Measurements from ENCODE around the gene SYT17.

SYT17 gene

GRCh38 chr16:19218581-19218980, 50.5 kb downstream of the SYT17 start:
- DNase-seq (ENCODE audit: low read depth), result no peak

GRCh38 chr16:19219836-19220235, 51.8 kb downstream of the SYT17 start:
- no peak for DNase-seq (ENCODE audit: low read depth)

GRCh38 chr16:19223235-19224170, 55.5 kb downstream of the SYT17 start:
- no peak for DNase-seq (ENCODE audit: low read depth)

GRCh38 chr16:19225651-19226050, 57.6 kb downstream of the SYT17 start:
- DNase-seq (ENCODE audit: low read depth), result no peak

- no peak for DNase-seq (ENCODE audit: low read depth)
Measured at GRCh38 chr16:19227643-19228042, 59.6 kb downstream of the SYT17 start.

- DNase-seq (ENCODE audit: low read depth), result no peak
Measured at GRCh38 chr16:19228052-19228451, 60.0 kb downstream of the SYT17 start.

- no peak for DNase-seq (ENCODE audit: low read depth)
Measured at GRCh38 chr16:19228575-19228974, 60.5 kb downstream of the SYT17 start.

- no peak for DNase-seq (ENCODE audit: low read depth)
Measured at GRCh38 chr16:19230575-19230974, 62.5 kb downstream of the SYT17 start.

- no peak for DNase-seq (ENCODE audit: low read depth)
Measured at GRCh38 chr16:19231881-19232280, 63.8 kb downstream of the SYT17 start.

- DNase-seq (ENCODE audit: low read depth), result no peak
Measured at GRCh38 chr16:19232988-19233387, 64.9 kb downstream of the SYT17 start.

- no peak for DNase-seq (ENCODE audit: low read depth)
Measured at GRCh38 chr16:19235478-19235877, 67.4 kb downstream of the SYT17 start.

- DNase-seq (ENCODE audit: low read depth), result no peak
Measured at GRCh38 chr16:19235886-19236285, 67.8 kb downstream of the SYT17 start.

- no peak for DNase-seq (ENCODE audit: low read depth)
Measured at GRCh38 chr16:19236561-19237209, 68.6 kb downstream of the SYT17 start.

GRCh38 chr16:19238406-19238805, 70.4 kb downstream of the SYT17 start:
- no peak for DNase-seq (ENCODE audit: low read depth)

- DNase-seq (ENCODE audit: low read depth), result no peak
Measured at GRCh38 chr16:19239511-19240155, 71.6 kb downstream of the SYT17 start.

- DNase-seq (ENCODE audit: low read depth), result no peak
Measured at GRCh38 chr16:19240494-19240893, 72.5 kb downstream of the SYT17 start.

- DNase-seq (ENCODE audit: low read depth), result no peak
Measured at GRCh38 chr16:19241512-19241911, 73.5 kb downstream of the SYT17 start.

GRCh38 chr16:19242186-19242585, 74.1 kb downstream of the SYT17 start:
- no peak for DNase-seq (ENCODE audit: low read depth)

GRCh38 chr16:19242987-19243575, 75.0 kb downstream of the SYT17 start:
- no peak for DNase-seq (ENCODE audit: low read depth)

- no peak for DNase-seq (ENCODE audit: low read depth)
Measured at GRCh38 chr16:19245326-19245925, 77.4 kb downstream of the SYT17 start.

- DNase-seq (ENCODE audit: low read depth), result no peak
Measured at GRCh38 chr16:19252904-19253303, 84.9 kb downstream of the SYT17 start.

GRCh38 chr16:19254611-19255010, 86.6 kb downstream of the SYT17 start:
- DNase-seq (ENCODE audit: low read depth), result no peak
